Breast epithelium (tissue), 3 donors: ENCODE data around the gene MGAT5.

Source experiments
- CTCF ChIP-seq, 3 donors: fragments of 450-650 bp; IDR thresholded peaks; one replicate each; pipeline ENCODE4 v1.5.1; 2016 to 2017; ENCODE audit warnings: antibody characterized with exemption in 3 of 3, mild to moderate bottlenecking in 3 of 3, moderate library complexity in 3 of 3
- POLR2A ChIP-seq: fragments of 450-650 bp; IDR thresholded peaks from one replicate; pipeline ENCODE4 v1.6.1; 2016; ENCODE audit warnings: antibody characterized with exemption, mild to moderate bottlenecking, moderate library complexity
- POLR2AphosphoS5 ChIP-seq, 3 donors: sonication (generic); formaldehyde crosslinking; IDR thresholded peaks; one replicate each; pipeline ENCODE4 v1.6.1; 2017; ENCODE audit warnings: antibody characterized with exemption in 3 of 3

GRCh38 chr2:134227666-134228065, 26.2 kb upstream of the MGAT5 start:
- TF ChIP-seq POLR2A = no peak
- no peak for TF ChIP-seq CTCF (IDR thresholded peaks at IDR 0.05)
- TF ChIP-seq POLR2AphosphoS5 (IDR thresholded peaks at IDR 0.05) = no peak
